ENCODE data around the gene CLBA1. TPM values are rescaled to one million over a fixed set of nuclear protein-coding genes. Genes with fewer than 3 reads are reported as not detected.

CLBA1 gene
- total RNA-seq, 5 donors from 2014 or later (not counting 1 experiment from before 2014, with no cell fraction given), result 1.2 to 3.4 (median 2.7) TPM

DNA sequence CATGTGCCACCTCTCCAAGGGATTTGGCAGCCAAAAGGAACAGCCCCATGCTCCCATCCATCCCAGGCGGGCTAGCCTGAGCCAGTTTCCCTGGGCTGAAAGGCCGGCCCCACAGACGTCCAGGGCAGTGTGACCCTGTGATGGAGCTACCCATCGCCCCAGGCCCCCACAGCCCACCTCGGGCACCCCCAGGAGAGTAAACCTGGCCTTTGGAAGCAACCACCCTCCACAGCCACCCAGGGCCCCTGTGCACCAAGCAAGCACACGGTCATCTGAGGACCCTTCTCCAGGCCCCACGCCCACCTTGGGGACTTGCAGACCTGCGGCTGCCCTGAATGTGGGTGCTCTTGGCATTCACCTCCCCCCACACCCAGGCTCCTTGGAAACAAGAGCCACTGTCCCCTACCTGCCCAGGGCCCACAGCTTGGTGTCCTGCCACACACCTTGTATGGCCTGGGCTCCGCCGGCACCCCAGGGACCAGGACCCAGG lies 15.8 kb upstream of the CLBA1 start:
- no peaks in the 10 kb centered on the region for H3K36me3 Mint-ChIP-seq
- no peak overlapping the region for H3K27ac Mint-ChIP-seq
- peaks cover 6 to 27% of the 10 kb centered on the region in 2 donors for H3K27me3 Mint-ChIP-seq
- H3K9me3 Mint-ChIP-seq, result no peaks in the 10 kb centered on the region
- ChIA-PET CTCF (no interaction called here), POLR2A (interaction anchor here in 1 of 2 donors (0.6 kb wide), 1 partner anchor 220 kb away, joined by 3 read pairs; no protein-coding TSS in a partner anchor)
- Histone ChIP-seq H3K27me3 (replicated peaks in 1 of 2; ENCODE audit: control insufficient read depth in 2 of 2, extremely low read depth in 1 of 2, insufficient read depth in 2 of 2, low read length in 1 of 2) (peaks cover 0 to 72% of the 10 kb centered on the region in 2 experiments), H3K36me3 (ENCODE audit: control insufficient read depth in 2 of 2, extremely low read depth in 1 of 2, insufficient read depth in 1 of 2, low read length in 1 of 2) (no peaks in the 10 kb centered on the region), H3K4me1 (ENCODE audit: control insufficient read depth in 1 of 2, extremely low read depth in 1 of 2, insufficient read depth in 2 of 2, low read length in 2 of 2) (peaks cover 0 to 8% of the 10 kb centered on the region in 2 experiments), H3K27ac (ENCODE audit: low read length) (no peak overlapping the region), H3K9me3 (no peaks in the 10 kb centered on the region), H3K4me3 (ENCODE audit: control insufficient read depth in 1 of 2, extremely low read depth in 1 of 2, low read length in 1 of 2) (no peak overlapping the region)
- 78% methylated on average over 10 of the region's 10 CpGs for WGBS (ENCODE audit: insufficient coverage)
- H3K4me1 Mint-ChIP-seq, result peaks cover 0 to 3% (median 0%) of the 10 kb centered on the region in 3 donors
- DNase-seq (no peak), ATAC-seq (replicated peaks in 1 of 4) (no peak)
- H3K4me3 Mint-ChIP-seq, result no peak overlapping the region

DNA sequence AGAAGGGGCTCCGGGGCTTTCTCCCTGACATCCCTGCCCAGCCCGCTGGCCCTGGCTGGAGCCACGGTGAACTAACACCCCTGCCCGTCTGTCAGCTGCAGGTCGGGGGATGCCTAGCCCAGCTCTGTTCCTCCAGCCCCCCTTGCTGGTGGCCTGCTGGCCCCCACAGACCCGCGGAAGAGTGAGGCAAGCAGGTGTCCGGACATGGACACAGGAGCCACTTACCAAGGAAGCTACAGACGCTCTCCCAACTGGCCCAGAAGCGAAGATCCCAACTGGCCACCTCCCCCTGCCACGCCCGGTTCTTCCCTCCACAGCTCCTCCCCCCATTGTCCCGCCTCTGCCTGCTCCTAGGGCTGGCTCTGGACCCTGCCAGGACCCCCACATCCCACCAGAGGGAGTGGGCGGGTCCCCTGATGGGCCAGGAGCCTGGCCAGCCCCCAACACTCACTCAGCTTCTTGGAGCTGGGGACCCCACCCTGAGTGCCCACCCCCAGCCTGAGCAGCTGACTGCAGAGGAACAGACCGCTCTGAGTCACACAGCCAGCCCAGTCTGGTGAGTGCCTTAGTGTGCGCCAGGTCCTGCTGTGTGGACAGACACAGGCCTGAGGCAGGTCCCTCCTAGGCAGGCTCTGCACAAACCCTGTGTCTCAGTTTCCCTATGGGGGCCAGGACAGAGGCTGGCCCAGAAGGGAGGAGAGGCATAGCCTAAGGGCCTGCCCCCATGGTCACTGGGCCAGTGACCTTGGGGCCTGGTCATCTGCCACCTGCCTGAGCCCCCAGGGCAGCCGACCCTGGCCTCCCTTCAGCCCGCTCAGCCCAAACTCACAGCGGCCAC lies 15.1 kb upstream of the CLBA1 start:
- Histone ChIP-seq H3K4me1 (ENCODE audit: control insufficient read depth in 1 of 2, extremely low read depth in 1 of 2, insufficient read depth in 2 of 2, low read length in 2 of 2) (peaks cover 0 to 11% of the 10 kb centered on the region in 2 experiments), H3K27me3 (replicated peaks in 1 of 2; ENCODE audit: control insufficient read depth in 2 of 2, extremely low read depth in 1 of 2, insufficient read depth in 2 of 2, low read length in 1 of 2) (peaks cover 0 to 77% of the 10 kb centered on the region in 2 experiments), H3K27ac (ENCODE audit: low read length) (no peak overlapping the region), H3K36me3 (ENCODE audit: control insufficient read depth in 2 of 2, extremely low read depth in 1 of 2, insufficient read depth in 1 of 2, low read length in 1 of 2) (no peaks in the 10 kb centered on the region), H3K4me3 (ENCODE audit: control insufficient read depth in 1 of 2, extremely low read depth in 1 of 2, low read length in 1 of 2) (no peak overlapping the region), H3K9me3 (no peaks in the 10 kb centered on the region)
- no peak overlapping the region for H3K27ac Mint-ChIP-seq
- no peaks in the 10 kb centered on the region for H3K36me3 Mint-ChIP-seq
- ChIA-PET CTCF (no interaction called here), POLR2A (interaction anchor here in 1 of 2 donors (0.6 kb wide), 1 partner anchor 219 kb away, joined by 3 read pairs; no protein-coding TSS in a partner anchor)
- H3K27me3 Mint-ChIP-seq, result peaks cover 6 to 27% of the 10 kb centered on the region in 2 donors
- WGBS (ENCODE audit: insufficient coverage), result 75% methylated on average over 18 of the region's 19 CpGs
- no peak overlapping the region for H3K4me3 Mint-ChIP-seq
- ATAC-seq (replicated peaks in 1 of 4), result no peak
- no peaks in the 10 kb centered on the region for H3K9me3 Mint-ChIP-seq
- DNase-seq, result no peak
- H3K4me1 Mint-ChIP-seq, result peaks cover 0 to 3% (median 0%) of the 10 kb centered on the region in 3 donors

DNA sequence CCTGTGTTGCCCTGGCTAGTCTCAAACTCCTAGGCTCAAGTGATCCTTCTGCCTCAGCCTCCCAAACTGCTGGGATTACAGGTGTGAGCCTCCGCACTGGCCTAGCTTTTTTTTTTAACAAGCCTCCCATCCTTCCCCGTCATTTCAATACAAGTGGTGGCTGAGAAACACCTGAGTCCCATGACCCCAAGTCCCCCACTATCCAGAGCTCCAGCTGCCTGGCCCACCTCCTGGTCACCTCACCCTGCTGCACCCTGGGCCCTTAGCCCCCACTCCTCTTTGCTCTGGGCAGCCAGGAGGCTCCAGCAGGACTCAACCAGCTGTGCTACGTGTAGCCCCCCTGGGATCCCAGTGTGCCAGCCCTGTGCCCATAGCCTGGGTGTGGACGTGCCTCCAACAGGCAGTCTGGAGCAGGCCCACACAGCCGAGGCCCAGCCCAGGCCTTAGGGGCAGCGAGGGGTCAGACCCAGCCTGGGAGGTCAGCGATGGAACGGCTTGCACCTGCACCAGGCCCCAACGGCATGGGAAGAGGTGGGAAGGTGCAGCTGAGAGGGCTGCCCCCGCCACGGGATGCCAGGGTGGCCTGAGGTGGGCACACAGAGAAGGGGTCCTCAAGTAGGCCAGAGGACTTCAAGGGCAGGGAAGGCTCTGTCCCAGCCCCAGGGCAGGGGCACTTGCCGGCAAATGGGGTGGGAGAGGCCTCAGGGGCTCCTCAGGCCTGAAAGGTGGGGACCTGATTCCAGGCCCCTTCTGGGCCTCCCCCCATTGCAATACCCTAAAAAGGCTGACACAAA lies 13.9 kb upstream of the CLBA1 start:
- no peaks in the 10 kb centered on the region for H3K9me3 Mint-ChIP-seq
- H3K4me1 Mint-ChIP-seq, result peaks cover 3 to 8% (median 8%) of the 10 kb centered on the region in 3 donors
- H3K27ac Mint-ChIP-seq, result no peak overlapping the region
- Histone ChIP-seq H3K36me3 (ENCODE audit: control insufficient read depth in 2 of 2, extremely low read depth in 1 of 2, insufficient read depth in 1 of 2, low read length in 1 of 2) (no peaks in the 10 kb centered on the region), H3K27ac (ENCODE audit: low read length) (no peak overlapping the region), H3K4me3 (ENCODE audit: control insufficient read depth in 1 of 2, extremely low read depth in 1 of 2, low read length in 1 of 2) (no peak overlapping the region), H3K9me3 (no peaks in the 10 kb centered on the region), H3K27me3 (replicated peaks in 1 of 2; ENCODE audit: control insufficient read depth in 2 of 2, extremely low read depth in 1 of 2, insufficient read depth in 2 of 2, low read length in 1 of 2) (peaks cover 0 to 77% of the 10 kb centered on the region in 2 experiments), H3K4me1 (ENCODE audit: control insufficient read depth in 1 of 2, extremely low read depth in 1 of 2, insufficient read depth in 2 of 2, low read length in 2 of 2) (peaks cover 0 to 23% of the 10 kb centered on the region in 2 experiments)
- 83% methylated on average over 11 of the region's 12 CpGs for WGBS (ENCODE audit: insufficient coverage)
- H3K36me3 Mint-ChIP-seq, result no peaks in the 10 kb centered on the region
- ChIA-PET CTCF (no interaction called here), POLR2A (no interaction called here)
- no peak for DNase-seq
- H3K4me3 Mint-ChIP-seq, result no peak overlapping the region
- H3K27me3 Mint-ChIP-seq, result peaks cover 10 to 29% of the 10 kb centered on the region in 2 donors
- ATAC-seq (replicated peaks in 1 of 4), result no peak

DNA sequence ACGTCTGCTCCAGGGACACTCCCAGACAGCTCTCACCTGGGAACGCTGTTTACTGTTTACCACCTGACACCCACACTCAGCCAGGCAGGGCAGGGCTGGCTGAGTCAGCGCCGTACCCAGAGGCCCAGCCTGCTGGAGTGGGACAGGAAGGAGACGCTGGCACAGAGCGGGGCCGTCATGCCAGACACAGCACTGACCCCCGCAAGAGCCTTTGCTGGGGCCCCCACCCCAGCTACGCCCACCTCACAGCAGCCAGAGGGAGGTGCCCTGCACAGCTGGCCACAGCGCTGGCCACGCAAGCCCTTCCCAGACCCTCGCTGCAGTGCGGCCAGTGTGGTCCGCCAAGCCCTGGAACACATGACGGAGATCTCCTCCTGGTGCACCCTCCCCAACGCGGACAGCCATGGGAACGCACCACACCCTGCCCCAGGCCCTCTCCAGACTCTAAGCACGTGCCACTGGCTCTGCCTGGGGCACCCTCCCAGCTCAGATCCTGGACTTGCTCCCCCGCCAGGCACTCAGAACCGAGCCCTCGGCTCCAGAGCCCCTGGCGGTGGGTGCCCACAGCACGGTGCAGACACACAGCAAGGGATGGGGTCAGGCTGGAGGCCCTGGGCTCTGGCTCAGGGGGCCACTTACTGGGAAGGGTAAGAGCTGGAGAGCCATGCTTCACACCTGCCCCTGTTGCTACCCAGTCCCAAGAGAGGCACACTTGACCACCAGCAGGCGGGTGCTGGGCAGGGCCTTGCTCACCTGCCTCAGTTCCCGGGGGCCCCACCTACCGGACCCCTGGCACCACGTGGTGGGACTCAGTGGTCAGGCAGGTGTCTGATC lies 13.1 kb upstream of the CLBA1 start:
- H3K4me3 ChIP-seq (ENCODE audit: control insufficient read depth in 1 of 2, extremely low read depth in 1 of 2, low read length in 1 of 2), result no peak overlapping the region
- H3K9me3 ChIP-seq, result no peaks in the 10 kb centered on the region
- Mint-ChIP-seq H3K36me3 (no peaks in the 10 kb centered on the region), H3K9me3 (no peaks in the 10 kb centered on the region), H3K4me1 (peaks cover 5 to 11% (median 11%) of the 10 kb centered on the region in 3 donors), H3K4me3 (no peak overlapping the region), H3K27ac (no peak overlapping the region), H3K27me3 (peaks cover 14 to 29% of the 10 kb centered on the region in 2 donors)
- peaks cover 0 to 27% of the 10 kb centered on the region in 2 experiments for H3K4me1 ChIP-seq (ENCODE audit: control insufficient read depth in 1 of 2, extremely low read depth in 1 of 2, insufficient read depth in 2 of 2, low read length in 2 of 2)
- CTCF ChIA-PET, result no interaction called here
- H3K27me3 ChIP-seq (replicated peaks in 1 of 2; ENCODE audit: control insufficient read depth in 2 of 2, extremely low read depth in 1 of 2, insufficient read depth in 2 of 2, low read length in 1 of 2), result peaks cover 0 to 77% of the 10 kb centered on the region in 2 experiments
- ATAC-seq (replicated peaks in 1 of 4) (no peak), DNase-seq (no peak)
- POLR2A ChIA-PET, result interaction anchor here (0.5 to 0.6 kb wide), 2 partner anchors 13 to 47 kb away, joined by 4 to 5 read pairs; partner anchors contain the start of gene CLBA1 (in 1 of the 2)
- no peaks in the 10 kb centered on the region for H3K36me3 ChIP-seq (ENCODE audit: control insufficient read depth in 2 of 2, extremely low read depth in 1 of 2, insufficient read depth in 1 of 2, low read length in 1 of 2)
- WGBS (ENCODE audit: insufficient coverage), result 80% methylated on average over 26 of the region's 28 CpGs
- no peak overlapping the region for H3K27ac ChIP-seq (ENCODE audit: low read length)

DNA sequence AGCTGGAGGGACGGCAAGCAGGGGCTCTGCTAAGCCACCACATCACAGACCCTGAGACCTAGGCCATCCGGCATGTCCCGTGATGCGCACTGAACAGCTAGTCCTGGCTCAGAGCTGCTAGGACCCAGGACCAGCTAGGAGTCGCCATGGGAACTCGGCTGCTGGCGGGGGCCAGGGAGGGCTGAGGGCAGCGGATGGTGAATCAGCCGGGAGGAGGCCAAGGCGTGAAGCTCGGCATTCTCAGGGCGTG lies 12.5 kb upstream of the CLBA1 start:
- H3K9me3 ChIP-seq, result no peaks in the 10 kb centered on the region
- H3K4me3 Mint-ChIP-seq, result no peak overlapping the region
- H3K27me3 Mint-ChIP-seq, result peaks cover 16 to 29% of the 10 kb centered on the region in 2 donors
- no peaks in the 10 kb centered on the region for H3K36me3 Mint-ChIP-seq
- ChIA-PET POLR2A (interaction anchor here (0.5 to 0.6 kb wide), 2 partner anchors 13 to 48 kb away, joined by 4 to 5 read pairs; partner anchors contain the start of gene CLBA1 (in 1 of the 2)), CTCF (interaction anchor here in 1 of 2 donors (1.9 kb wide), 1 partner anchor 48 kb away, joined by 4 read pairs; the partner anchor contains the start of gene CDCA4)
- peaks cover 0 to 75% of the 10 kb centered on the region in 2 experiments for H3K27me3 ChIP-seq (replicated peaks in 1 of 2; ENCODE audit: control insufficient read depth in 2 of 2, extremely low read depth in 1 of 2, insufficient read depth in 2 of 2, low read length in 1 of 2)
- 86% methylated on average over 11 of the region's 12 CpGs for WGBS (ENCODE audit: insufficient coverage)
- DNase-seq (peak in 1 of 35 experiments; percentile 1), ATAC-seq (replicated peaks in 1 of 4) (no peak)
- no peaks in the 10 kb centered on the region for H3K36me3 ChIP-seq (ENCODE audit: control insufficient read depth in 2 of 2, extremely low read depth in 1 of 2, insufficient read depth in 1 of 2, low read length in 1 of 2)
- no peak overlapping the region for H3K27ac Mint-ChIP-seq
- H3K27ac ChIP-seq (ENCODE audit: low read length), result no peak overlapping the region
- peaks cover 0 to 27% of the 10 kb centered on the region in 2 experiments for H3K4me1 ChIP-seq (ENCODE audit: control insufficient read depth in 1 of 2, extremely low read depth in 1 of 2, insufficient read depth in 2 of 2, low read length in 2 of 2)
- peaks cover 8 to 14% (median 13%) of the 10 kb centered on the region in 3 donors for H3K4me1 Mint-ChIP-seq
- H3K4me3 ChIP-seq (ENCODE audit: control insufficient read depth in 1 of 2, extremely low read depth in 1 of 2, low read length in 1 of 2), result no peak overlapping the region
- H3K9me3 Mint-ChIP-seq, result no peaks in the 10 kb centered on the region
